Uterus (tissue), 2 donors: ENCODE measurements around the gene CHEK1.

Source experiments
- CTCF ChIP-seq, 4 experiments: fragments of 200-600 bp in 2 of 4; fragments of 450-650 bp in 2 of 4; sonication (generic) in 2 of 4; IDR thresholded peaks; one replicate each; pipeline ENCODE4 v1.5.1; 2016 to 2019; ENCODE audit warnings: antibody characterized with exemption in 4 of 4, mild to moderate bottlenecking in 2 of 4, moderate library complexity in 1 of 4
- POLR2A ChIP-seq, 2 donors: fragments of 450-650 bp; IDR thresholded peaks; one replicate each; pipeline ENCODE4 v1.6.1; 2016; ENCODE audit warnings: antibody characterized with exemption in 2 of 2, mild to moderate bottlenecking in 1 of 2, moderate library complexity in 1 of 2

GRCh38 chr11:125688066-125688465, 63.1 kb downstream of the CHEK1 start:
- TF ChIP-seq POLR2A (IDR thresholded peaks at IDR 0.05) (no peak), CTCF (IDR thresholded peaks at IDR 0.05) (no peak)
